HL-60/S4 treated with retinoic acid at 250 ng/mL for 4 days and 3 days (cell line): ENCODE data around the gene CCSER1.
"Not testable (repeated sequence)": the region's sequence is repeated elsewhere in the genome, so short reads cannot be mapped to it uniquely, and the experiment has no call there.

Experiments used
- in situ Hi-C: fragments of 300-500 bp; cut with MboI; formaldehyde crosslinking; loops from 2 replicates; pipeline ENCODE4 v1.7.0; 2022; ENCODE audit warnings: low sequenced_read_pairs

Gene CCSER1

DNA sequence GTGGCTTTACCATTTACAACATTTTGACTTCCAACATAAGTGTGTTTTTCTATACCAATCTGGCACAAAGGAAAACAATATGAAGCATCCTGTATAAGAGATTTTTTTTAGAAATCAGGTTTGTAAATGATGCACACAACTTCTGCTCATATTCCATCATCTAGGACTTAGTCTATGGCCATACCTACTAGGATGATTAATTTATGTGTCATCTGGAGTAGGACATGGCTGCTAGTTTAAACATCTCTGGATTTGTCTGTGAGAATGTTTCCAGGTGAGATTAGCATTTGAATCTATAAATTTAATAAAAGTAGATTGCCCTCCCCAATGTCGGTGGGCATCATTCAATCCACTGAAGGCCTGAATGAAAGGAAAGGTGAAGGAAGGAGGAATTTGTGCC lies 1493.8 kb downstream of the CCSER1 start:
- in situ Hi-C loops, result no loop called here

DNA sequence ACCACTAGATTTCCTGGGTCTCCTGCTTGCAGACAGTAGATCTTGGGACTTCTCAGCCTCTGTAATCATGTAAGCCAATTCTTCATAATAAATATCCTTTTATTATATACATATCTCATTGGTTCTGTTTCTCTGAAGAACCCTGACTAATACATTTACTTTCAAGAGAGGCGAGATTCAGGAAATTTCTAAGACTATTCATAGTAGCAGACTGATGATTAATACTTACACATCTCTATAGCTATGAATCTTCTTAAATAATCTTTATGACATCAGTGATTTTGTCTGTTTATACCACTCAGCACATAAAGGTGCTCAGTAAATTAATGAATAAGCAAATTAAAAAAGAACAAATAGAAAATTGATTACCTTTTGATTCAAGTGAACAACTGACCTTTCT lies 1494.3 kb downstream of the CCSER1 start:
- in situ Hi-C loops, result no loop called here

DNA sequence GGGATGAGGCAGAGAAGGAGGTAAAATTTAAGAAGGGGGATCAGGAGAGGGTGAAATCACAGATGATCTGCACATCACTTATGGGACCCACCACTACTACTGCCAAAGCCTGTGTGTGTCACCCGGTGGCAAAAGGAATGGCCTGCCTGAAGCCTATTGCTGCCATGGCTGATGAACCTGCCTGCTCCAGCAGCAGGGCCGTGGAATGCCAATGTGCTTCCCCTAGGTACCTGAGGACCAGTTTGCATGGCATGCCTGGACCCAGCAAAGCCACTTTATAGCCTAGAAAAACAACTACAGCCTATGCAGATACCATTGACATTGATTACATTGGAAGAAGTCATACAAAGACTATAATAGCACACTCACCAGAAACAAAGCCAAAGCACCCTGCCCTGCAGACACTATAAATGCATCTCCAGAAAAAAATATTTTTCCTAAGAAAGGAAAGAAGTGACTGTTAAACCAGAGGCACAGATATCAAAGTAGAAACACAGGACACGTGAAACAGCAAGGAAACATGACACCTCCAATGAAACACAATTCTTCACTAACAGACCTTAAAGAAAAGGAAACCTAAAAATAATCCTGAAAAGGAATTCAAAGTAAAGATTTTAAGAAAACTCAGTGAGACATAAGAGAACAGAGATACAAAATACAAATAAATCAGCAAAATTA lies 1495.9 kb downstream of the CCSER1 start:
- in situ Hi-C loops, result no loop called here

DNA sequence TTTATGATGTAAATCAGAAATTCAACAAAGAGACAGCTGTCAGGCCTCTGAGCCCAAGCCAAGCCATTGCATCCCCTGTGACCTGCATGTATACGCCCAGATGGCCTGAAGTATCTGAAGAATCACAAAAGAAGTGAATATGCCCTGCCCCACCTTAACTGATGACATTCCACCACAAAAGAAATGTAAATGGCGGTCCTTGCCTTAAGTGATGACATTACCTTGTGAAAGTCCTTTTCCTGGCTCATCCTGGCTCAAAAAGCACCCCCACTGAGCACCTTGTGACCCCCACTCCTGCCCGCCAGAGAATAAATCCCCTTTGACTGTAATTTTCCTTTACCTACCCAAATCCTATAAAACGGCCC lies 1496.4 kb downstream of the CCSER1 start:
- in situ Hi-C loops, result not testable (repeated sequence)

DNA sequence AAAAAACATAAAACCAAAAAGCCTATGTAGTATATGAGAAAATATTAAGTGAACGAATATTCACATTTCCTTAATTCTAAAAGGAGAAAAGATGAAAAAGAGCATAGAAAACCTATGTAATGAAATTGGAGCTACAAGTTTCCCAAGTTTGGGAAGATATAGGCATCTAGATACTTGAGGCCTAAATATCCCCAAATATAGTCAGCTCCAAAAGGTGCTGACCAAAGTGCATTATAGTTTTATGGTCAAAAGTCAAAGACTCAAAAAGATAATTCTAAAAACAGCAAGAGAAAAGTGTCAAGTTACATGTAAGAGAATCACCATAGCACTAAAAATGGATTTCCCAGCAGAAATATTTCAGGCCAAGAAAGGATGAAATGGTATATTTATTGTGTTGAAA lies 1502.9 kb downstream of the CCSER1 start:
- in situ Hi-C loops, result no loop called here

DNA sequence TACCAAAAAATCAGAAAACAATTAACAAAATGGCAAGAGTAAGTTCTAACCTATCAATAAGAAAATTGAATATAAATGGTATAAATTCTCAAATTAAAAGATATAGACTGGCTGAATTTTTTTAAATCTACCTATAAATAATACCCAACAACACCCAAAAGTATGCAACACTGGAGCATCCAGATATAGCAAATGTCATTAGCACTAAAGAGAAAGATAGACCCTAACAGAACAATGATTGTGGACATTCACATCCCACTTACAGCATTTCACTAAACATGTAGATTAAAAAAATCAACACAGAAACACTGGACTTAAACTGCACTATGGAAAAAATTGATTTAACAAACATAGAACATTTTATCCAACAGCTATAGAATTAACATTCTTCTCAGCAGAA lies 1503.6 kb downstream of the CCSER1 start:
- in situ Hi-C loops, result no loop called here

DNA sequence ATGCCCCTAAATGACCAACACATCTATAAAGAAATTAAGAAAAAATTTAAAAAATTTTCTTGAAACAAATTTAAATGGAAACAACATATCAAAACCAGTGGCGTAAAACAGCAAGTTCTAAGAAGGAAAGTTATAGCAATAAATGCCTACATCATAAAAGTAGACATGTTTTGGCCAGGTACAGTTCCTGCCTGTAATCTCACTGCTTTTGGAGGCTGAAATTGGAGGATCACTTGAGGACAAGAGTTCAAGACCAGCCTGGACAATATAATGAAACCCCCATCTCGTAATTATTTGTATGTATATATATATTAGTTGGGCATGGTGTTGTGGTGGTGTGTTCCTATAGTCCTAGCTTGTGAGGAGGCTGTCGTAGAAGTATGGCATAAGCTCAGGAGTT lies 1504.1 kb downstream of the CCSER1 start:
- in situ Hi-C loops, result no loop called here

DNA sequence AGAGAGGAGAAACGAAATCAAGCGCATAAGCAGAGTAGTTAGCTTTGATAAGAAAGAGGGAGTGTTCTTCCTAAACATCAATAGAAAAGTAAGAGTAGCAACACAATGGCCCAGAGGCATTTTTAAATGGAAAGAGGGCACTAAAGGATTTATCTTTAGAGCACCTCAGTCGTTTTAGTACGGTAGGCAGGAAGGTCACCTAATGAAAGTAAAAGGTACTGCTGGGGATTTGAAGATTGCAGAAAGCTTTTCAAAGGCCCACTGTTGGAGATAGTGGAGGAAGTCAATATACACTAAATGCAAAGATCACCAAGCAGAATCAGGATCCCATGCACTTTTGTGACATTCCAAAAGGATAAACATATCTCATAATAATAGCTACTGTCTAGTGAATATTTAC lies 1508.9 kb downstream of the CCSER1 start:
- in situ Hi-C loops, result no loop called here
